HG03354 (cell line): ENCODE measurements around the gene MYO15A.
A peak's percentile ranks its signal among the peaks of the same experiment; 100 is the strongest.

Source experiments
- ATAC-seq: cut with Tn5 transposase; IDR thresholded peaks from one replicate; pipeline ENCODE4 v1.9.1; 2021; ENCODE audit warnings: mild to moderate bottlenecking; ENCODE audit not compliant: unreplicated experiment, poor library complexity, severe bottlenecking

Gene MYO15A, protein sequence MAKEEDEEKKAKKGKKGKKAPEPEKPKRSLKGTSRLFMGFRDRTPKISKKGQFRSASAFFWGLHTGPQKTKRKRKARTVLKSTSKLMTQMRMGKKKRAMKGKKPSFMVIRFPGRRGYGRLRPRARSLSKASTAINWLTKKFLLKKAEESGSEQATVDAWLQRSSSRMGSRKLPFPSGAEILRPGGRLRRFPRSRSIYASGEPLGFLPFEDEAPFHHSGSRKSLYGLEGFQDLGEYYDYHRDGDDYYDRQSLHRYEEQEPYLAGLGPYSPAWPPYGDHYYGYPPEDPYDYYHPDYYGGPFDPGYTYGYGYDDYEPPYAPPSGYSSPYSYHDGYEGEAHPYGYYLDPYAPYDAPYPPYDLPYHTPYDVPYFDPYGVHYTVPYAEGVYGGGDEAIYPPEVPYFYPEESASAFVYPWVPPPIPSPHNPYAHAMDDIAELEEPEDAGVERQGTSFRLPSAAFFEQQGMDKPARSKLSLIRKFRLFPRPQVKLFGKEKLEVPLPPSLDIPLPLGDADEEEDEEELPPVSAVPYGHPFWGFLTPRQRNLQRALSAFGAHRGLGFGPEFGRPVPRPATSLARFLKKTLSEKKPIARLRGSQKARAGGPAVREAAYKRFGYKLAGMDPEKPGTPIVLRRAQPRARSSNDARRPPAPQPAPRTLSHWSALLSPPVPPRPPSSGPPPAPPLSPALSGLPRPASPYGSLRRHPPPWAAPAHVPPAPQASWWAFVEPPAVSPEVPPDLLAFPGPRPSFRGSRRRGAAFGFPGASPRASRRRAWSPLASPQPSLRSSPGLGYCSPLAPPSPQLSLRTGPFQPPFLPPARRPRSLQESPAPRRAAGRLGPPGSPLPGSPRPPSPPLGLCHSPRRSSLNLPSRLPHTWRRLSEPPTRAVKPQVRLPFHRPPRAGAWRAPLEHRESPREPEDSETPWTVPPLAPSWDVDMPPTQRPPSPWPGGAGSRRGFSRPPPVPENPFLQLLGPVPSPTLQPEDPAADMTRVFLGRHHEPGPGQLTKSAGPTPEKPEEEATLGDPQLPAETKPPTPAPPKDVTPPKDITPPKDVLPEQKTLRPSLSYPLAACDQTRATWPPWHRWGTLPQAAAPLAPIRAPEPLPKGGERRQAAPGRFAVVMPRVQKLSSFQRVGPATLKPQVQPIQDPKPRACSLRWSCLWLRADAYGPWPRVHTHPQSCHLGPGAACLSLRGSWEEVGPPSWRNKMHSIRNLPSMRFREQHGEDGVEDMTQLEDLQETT (N-terminal part only)

DNA sequence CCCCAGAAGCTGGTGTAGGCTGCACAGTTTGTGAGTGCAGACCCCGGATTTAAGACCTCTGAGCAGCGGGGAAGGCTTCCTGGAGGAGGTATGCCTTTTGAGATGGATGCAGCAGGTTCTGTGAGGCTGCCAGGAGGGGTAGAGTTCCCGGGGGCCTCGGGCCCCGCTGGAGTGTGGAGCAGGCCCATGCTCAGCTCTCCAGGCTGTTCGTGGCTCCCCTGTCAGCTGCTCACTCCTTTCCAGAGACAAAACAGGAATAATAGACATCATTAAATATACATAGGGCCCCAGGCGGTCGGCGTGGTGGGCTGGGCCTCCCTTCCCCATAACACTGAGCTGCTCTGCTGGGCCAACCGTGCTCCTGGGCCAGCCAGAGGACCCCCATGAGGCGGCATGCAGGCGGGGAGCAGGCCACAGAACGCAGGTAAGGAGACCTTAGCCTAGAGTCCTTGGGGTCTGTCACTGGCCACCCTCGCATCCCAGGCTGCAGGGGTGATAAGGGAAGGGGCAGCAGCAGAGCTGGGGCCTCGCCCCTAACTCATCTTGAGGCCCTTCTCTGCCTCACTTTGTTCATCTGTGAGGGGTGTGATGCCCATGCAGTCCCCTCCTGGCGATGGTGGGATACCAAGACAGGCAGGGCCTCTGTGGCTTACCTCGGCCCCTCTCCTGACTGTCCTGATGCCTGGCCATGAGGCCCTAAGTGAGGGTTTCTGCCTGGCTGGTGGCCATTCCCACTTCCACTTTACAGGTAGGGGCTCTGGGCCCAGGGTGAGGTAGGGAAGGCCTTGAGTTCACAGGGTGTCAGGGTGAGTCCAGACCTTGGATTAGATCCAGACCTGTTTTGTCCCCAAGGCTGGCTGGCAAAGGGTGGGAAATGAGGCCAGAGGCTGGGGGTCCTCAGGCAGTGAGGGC is at the start of gene MYO15A:
Gene MYO15A, plus strand, starts transcription at position 356 of the 912 bp plus-strand sequence. CDS start 10,045 bp downstream, outside the sequence.
- no peak for ATAC-seq

DNA sequence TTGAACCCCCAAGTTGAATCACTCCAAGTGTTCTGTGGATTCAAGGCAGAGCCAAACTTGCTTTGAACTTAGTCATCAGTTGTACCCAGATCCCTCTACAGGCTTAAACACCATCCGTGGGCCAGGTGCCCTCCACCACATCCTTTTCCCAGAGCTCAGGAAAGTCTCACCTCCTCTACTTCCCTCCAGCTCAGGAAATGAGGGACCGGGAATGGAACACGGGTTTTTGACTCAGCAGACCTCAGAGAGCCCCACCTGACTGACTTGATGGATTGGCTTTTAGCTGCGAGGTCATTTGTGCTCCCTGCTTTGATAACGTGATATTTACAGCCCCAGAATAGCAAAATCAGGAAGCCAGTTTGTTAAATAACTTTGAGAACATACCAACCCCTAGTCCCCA is 49.3 kb upstream of the MYO15A start:
- ATAC-seq: no peak

DNA sequence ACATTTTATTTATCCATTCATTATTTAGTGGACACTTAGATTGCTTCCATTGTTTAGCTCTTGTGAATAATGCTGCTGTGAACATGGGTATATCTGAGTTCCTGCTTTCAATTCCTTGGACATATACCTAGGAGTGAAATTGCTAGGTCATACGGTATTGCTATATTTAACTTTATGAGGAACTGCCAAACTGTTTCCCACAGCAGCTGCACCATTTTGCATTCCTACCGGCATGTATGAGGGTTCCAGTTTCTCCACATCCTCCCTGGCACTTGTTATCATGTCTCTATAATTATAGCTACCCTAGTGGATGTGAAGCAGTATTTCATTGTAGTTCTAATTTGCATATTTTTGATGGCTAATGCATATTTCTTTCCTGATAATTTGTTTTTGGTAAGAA is 44.5 kb upstream of the MYO15A start:
- ATAC-seq: no peak

DNA sequence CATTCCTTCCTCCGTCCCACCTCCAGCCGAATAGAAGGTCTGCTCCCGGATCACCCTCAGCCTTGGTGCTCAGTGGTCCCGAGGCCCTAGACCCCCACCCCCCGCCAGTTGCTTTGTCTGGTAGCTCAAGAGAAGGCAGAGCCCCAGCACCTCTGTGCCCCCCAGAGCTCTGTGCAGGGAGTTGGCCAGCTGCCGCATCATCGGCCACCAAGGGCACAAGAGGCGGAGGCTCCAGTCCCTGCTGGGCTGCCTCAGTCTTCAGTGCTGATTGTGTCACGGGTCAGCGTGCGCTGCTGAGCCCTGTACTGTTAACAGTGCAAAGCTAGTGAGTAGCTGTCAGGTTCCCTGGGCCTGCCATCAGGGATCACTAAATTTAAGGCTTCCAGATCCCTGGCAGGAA is 43.0 kb upstream of the MYO15A start:
- ATAC-seq: no peak

DNA sequence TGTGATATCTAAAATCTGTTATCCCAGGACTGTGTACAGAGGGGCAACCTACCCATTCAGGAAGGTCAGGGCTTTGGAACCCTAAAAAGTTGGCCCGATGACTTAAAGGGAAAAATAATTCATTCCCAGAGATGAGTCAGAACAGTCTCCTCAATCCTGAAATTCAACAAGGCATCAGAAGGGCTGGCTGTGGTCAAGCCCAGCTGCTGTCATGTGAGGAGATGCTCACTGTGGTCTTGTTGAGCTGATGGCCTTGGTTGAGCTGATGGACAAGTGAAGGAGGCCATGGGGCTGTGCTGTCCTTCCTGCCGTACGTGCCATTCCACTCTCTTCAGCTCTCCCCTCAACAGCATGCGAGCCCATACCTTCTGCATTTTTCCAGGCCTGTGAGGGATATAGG is 41.7 kb upstream of the MYO15A start:
- ATAC-seq: no peak

DNA sequence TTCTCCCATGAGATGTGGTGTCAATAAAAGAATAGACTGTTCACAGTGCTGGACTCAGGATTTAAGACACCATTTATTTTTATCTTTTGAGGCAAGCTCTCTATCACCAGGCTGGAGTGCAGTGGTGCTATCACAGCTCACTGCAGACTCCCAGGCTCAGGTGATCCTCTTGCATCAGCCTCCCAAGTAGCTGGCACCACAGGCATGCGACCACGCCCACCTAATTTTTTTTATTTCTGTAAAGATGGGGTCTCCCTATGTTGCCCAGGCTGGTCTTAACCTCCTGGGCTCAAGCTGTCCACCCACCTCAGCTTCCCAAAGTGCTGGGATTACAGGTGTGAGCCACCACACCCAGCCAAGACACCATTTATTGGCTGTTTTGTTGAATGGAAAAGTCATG is 39.5 kb upstream of the MYO15A start:
- no peak for ATAC-seq

DNA sequence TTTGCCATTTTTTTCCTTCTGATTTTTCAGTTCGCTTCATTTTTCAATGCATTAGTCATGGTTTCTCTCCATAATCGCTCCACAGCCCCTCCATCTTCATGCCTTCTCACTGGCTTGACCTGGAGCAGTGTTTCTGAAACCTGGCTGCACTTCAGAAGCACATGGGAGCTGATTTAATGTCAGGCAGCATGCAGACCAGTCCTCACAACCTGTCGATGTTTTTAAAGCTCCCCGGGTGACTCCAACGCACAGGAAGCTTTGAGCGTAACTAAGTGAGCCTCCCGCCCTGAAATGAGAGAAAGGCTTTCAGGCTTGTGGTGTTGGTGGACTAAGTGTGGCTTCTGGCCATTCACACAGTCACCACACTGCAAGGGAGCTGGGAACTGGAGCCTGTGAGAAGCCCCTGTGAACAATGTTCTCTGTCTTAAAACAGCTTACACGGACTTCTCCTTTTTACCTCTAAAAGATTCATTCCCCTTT is 37.7 kb upstream of the MYO15A start:
- no peak for ATAC-seq

DNA sequence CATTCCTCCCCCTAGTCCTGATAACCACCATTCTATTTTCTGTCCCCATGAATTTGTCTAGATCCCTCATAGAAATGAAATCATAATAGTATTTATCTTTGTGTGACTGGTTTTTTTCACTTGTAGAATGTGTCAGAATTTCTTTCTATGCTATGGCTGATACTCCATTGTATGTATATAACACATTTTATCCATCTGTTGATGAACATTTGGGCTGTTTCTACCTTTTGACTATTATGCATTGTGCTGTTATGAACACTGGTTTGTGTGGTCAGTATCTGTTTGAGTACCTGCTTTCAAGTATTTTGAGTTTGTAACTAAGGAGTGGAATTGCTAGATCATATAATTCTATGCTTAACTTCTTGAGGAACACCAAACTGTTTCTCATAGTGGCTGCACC is 36.8 kb upstream of the MYO15A start:
- no peak for ATAC-seq

DNA sequence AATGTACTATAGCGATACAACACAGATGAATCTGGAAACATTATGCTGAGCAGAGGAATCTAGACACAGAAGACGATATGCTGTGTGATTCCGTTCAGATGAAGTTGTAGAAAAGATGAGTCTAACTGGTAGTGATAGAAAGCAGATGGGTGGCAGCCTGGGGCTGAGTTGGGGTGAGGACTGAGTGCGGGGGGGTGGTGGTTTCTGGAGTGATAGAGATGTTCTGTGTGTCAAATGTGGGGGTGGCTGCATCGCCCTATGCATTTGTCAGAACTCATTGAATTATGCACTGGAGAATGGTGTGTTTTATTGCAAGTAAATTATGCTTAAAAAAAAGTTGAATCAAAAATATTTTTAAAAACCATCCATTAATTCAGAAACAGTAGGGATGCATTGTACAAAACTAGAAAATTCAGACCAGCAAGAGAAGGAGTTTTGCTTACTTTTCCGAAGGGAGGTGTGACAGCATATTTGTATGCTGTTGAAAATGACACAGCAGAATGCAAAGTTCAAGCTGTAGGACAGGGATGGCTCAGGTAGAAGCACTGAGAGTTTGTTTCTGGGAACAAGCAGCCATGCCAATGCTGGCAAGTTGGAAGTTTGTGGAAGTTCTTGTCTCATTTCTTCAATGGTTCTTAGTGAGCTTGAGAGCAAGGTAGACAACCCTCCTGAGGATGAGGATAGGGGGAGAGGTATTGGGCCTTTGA is 33.8 kb upstream of the MYO15A start:
- no peak for ATAC-seq

DNA sequence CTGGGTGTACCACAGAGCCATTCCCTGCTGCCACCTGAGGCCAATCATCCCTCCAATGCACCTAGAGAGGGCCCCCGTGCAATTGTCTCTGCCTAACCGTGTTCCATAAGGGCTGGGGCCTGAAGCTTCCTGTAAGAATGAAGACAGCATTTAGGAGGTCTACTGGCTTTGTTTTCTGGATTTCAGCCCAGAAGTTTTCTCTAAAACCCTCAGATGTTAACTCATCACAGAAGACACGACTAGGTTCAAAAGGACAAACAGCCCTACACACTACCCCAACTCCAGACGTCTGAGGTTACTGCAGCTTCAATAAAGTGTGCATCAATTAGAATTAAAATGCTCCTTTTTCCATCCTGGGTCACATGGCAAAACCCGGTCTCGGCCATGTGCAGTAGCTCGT is 31.6 kb upstream of the MYO15A start:
- ATAC-seq: no peak

DNA sequence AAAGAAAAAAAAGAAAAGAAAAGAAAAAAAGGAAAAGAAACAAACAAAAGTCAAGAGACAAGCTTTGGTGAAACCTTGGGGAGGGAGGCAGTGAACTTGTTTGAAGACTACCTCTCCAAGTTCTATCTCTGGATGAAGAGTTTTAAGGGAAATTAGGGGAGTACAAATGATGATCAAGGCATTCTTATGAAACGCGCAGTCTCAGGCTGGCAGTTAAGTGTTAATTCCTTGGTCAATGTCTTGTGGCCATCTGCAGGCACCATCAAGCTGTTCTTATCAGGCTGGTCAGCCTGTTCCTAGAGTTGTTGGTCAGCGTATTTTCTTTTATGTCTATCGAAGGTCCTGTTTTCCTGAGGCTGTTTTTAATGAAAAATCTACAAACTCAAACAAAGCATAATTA is 29.0 kb upstream of the MYO15A start:
- no peak for ATAC-seq

DNA sequence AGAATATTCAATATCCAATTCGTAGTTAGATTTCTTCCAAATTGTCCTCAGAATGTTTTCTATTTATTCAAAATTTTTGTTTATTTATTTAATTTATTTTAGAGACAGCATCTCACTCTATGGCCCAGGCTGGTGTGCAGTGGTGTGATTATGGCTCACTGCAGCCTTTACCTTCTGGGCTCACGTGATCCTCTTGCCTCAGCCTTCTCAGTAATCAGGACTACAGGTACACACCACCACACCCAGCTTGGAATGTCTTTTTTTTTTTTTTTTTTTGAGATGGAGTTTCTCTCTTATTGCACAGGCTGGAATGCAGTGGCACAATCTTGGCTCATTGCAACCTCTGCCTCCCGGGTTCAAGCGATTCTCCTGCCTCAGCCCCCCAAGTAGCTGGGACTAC is 24.3 kb upstream of the MYO15A start:
- no peak for ATAC-seq

DNA sequence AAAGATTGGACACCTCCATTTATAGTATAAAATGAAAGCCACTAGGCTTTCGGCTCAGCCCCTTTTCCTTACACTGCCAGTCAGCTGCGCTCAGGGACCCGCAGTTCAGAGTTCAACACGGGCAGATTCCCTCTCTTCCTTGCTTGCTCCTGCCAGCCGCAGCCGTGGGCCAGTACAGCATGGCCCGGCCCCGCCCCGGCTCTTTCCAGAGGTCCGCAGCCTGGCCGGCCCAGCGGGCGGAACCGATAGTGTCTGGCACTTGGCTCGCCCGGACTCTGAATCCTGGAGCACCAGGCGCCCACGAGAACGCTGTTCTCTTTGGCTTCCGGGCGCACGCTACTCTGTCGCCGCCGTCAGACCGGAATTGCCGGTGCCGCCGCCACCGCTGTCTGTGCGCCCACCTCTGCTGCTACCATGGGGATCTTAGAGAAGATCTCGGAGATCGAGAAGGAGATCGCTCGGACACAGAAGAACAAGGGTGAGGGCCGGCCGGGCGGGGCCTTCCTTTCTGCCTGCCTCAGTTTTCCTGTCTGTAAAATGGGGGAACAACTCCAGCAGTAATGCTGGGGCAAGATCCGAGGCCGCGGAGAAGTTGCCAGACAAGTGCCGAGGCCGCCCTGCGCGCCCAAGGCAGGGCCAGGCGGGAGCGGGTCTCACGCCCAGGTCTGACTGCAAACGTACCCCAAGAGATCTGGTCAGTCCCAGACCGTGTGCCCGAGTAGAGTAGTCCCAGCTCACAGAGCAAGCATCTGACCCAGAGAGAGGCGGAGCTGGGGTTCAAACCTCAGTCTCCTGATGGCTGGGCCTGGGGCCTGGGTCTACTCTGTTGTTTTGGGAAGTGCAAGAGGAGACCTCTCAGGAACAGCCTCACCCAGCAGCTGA is 20.7 kb upstream of the MYO15A start, which contains the start of gene DRG2:
Gene DRG2, plus strand, starts transcription at position 339 of the 882 bp plus-strand sequence. Its CDS starts 76 bp downstream, at position 415.
- ATAC-seq: peak; percentile 90

DNA sequence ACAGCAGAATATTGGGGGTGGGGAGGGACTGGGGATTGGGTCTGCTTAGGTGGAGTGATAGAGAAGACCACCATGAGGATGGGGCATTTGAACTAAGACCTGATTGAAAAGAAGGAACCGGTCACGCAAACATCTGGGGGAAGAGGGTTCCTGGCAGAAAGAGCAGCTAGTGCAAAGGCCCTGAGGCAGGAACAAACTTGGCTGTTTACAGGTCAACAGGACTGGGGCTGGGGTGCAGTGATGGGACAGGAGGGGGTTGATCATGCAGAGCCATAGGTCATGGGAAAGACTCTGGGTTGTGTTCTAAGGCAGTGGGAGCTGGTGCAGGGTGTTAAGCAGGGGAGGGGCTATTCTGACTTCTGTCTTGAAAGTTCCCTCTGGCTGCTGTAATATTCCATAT is 18.9 kb upstream of the MYO15A start:
- ATAC-seq: no peak

DNA sequence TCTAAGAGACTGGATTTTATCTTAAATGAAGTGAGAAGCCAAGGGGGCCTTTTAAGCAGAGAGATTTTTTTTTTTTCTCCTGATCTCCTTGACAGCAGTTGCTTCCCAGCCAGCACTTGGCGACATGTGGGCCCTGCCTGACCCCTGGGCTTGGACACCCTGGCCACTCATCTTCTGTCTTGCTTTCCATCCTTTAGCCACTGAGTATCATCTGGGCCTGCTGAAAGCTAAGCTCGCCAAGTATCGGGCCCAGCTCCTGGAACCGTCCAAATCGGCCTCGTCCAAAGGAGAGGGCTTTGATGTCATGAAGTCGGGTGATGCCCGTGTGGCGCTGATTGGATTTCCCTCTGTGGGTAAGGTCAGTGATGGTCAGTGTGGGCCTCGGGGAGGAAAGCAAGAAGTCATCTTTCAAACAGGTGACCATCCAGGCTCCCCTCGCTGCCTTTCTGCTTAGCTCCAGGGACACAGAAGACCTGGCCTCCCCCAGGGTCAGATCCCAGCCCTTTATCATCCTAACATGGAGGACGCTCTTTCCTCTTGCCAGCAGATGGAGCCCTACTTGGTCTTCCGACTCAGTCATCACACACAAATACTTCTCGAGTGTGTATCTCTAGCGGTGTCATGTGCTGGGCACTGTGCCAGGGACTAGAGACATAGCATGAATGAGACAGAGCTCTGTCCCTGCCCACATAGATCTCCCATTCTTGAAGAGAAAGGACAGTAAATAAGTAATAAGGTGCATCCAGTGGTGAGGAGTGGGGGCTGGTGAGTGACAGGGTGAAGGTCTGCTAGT is 14.7 kb upstream of the MYO15A start:
- ATAC-seq: no peak

DNA sequence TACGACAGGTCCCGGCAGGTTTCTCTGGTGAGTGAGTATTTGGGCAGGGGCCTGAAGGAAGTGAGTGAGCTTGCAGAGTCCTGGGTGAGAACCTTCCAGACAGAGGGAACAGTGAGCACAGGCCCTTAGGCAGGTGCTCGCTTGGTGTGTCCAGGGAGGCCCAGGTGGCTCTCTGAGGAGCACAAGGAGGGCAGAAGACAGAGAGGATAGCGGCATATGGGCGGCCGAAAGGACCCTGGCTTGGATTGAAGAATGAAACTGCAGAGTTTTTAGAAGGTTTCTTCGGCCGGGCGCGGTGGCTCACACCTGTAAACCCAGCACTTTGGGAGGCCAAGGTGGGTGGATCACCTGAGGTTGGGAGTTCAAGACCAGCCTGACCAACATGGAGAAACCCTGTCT is 14.1 kb upstream of the MYO15A start:
- ATAC-seq: no peak

DNA sequence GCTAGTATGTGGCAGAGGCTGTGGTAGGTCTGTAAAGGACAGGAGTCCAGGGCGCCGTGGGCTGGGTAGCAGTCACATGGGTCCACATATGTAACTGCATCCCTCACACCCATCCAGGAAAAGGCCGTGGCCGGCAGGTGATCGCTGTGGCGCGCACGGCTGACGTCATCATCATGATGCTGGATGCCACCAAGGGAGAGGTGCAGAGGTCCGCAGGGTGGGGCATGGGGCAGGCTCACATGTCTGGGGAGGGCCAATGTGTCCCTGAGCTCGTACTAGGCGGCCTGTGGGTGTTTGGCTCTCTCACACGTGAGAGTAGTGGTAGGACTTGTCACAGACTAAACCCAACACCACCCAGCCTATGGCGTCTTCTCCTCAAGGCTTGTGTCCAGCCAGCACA is 9.0 kb upstream of the MYO15A start:
- no peak for ATAC-seq
